GM19351 (cell line): Measurements from ENCODE around the gene EMC9.

Source experiments
- ATAC-seq: cut with Tn5 transposase; IDR thresholded peaks from one replicate; pipeline ENCODE4 v1.9.1; 2021; ENCODE audit warnings: mild to moderate bottlenecking, moderate library complexity; ENCODE audit not compliant: unreplicated experiment

EMC9 gene

GRCh38 chr14:24177041-24177825 lies 35.8 kb upstream of the EMC9 start:
- no peak for ATAC-seq

- no peak for ATAC-seq
These were observed 35.2 kb upstream of the EMC9 start for GRCh38 chr14:24176599-24176998.

GRCh38 chr14:24172871-24173281 lies 31.5 kb upstream of the EMC9 start:
- no peak for ATAC-seq

- ATAC-seq: no peak
These were observed 31.0 kb upstream of the EMC9 start for GRCh38 chr14:24172261-24172860.

GRCh38 chr14:24171422-24172260 lies 30.2 kb upstream of the EMC9 start, which contains the start of gene REC8:
REC8 (plus strand) TSS chr14:24172080; CDS start chr14:24172553, 473 bp downstream.
- peak; percentile 69 for ATAC-seq

GRCh38 chr14:24167469-24168114 lies 26.2 kb upstream of the EMC9 start:
- ATAC-seq: no peak

- ATAC-seq: no peak
These were observed 24.4 kb upstream of the EMC9 start for GRCh38 chr14:24165785-24166184.

GRCh38 chr14:24164518-24164991 lies 23.2 kb upstream of the EMC9 start:
- ATAC-seq: no peak

- no peak for ATAC-seq
These were observed 20.7 kb upstream of the EMC9 start for GRCh38 chr14:24162093-24162492.

GRCh38 chr14:24160850-24161804 lies 19.7 kb upstream of the EMC9 start, which contains the start of gene IRF9:
IRF9 (plus strand) TSS chr14:24161265; CDS start chr14:24162145, 880 bp downstream.
- peak; percentile 92 for ATAC-seq

- ATAC-seq: no peak
These were observed 19.1 kb upstream of the EMC9 start for GRCh38 chr14:24160499-24160849.

- no peak for ATAC-seq
These were observed 18.5 kb upstream of the EMC9 start for GRCh38 chr14:24159777-24160498.

GRCh38 chr14:24157331-24157730 lies 15.9 kb upstream of the EMC9 start:
- no peak for ATAC-seq

- ATAC-seq: no peak
These were observed 15.4 kb upstream of the EMC9 start for GRCh38 chr14:24156840-24157239.

- no peak for ATAC-seq
These were observed 13.7 kb upstream of the EMC9 start for GRCh38 chr14:24155100-24155499.

- no peak for ATAC-seq
These were observed 10.2 kb upstream of the EMC9 start for GRCh38 chr14:24151404-24152080.

- ATAC-seq: no peak
These were observed 9.6 kb upstream of the EMC9 start for GRCh38 chr14:24150993-24151392.

- no peak for ATAC-seq
These were observed 9.2 kb upstream of the EMC9 start for GRCh38 chr14:24150567-24150966.

GRCh38 chr14:24150061-24150460 lies 8.7 kb upstream of the EMC9 start:
- no peak for ATAC-seq
